Measurements from ENCODE around the gene PCDH1.
A peak's percentile ranks its signal among the peaks of the same experiment; 100 is the strongest.

The PCDH1 gene

GRCh38 chr5:141855265-141856036 lies 22.8 kb downstream of the PCDH1 start:
- DNase-seq (ENCODE audit: low read depth in 4 of 4, low spot score in 1 of 4): no peak

- DNase-seq (ENCODE audit: low read depth in 4 of 4, low spot score in 1 of 4): no peak
These were observed 24.1 kb downstream of the PCDH1 start for GRCh38 chr5:141853895-141854626.

- no peak for DNase-seq (ENCODE audit: low read depth in 4 of 4, low spot score in 1 of 4)
These were observed 25.8 kb downstream of the PCDH1 start for GRCh38 chr5:141852448-141852847.

- no peak for DNase-seq (ENCODE audit: low read depth in 4 of 4, low spot score in 1 of 4)
These were observed 26.9 kb downstream of the PCDH1 start for GRCh38 chr5:141851195-141851874.

GRCh38 chr5:141850786-141851185 lies 27.4 kb downstream of the PCDH1 start:
- DNase-seq (ENCODE audit: low read depth in 4 of 4, low spot score in 1 of 4): no peak

- peak in 3 of 4 experiments; percentile 11 to 27 (median 14) for DNase-seq (ENCODE audit: low read depth in 4 of 4, low spot score in 1 of 4)
These were observed 27.9 kb downstream of the PCDH1 start for GRCh38 chr5:141850244-141850768.

- DNase-seq (ENCODE audit: low read depth in 4 of 4, low spot score in 1 of 4): peak; percentile 33 to 73 (median 52)
These were observed 28.6 kb downstream of the PCDH1 start for GRCh38 chr5:141849415-141850243.

- DNase-seq (ENCODE audit: low read depth in 4 of 4, low spot score in 1 of 4): peak in 2 of 4 experiments; percentile 15 to 42
These were observed 29.3 kb downstream of the PCDH1 start for GRCh38 chr5:141848744-141849414.

- DNase-seq (ENCODE audit: low read depth in 4 of 4, low spot score in 1 of 4): no peak
These were observed 32.2 kb downstream of the PCDH1 start for GRCh38 chr5:141846031-141846430.

- no peak for DNase-seq (ENCODE audit: low read depth in 4 of 4, low spot score in 1 of 4)
These were observed 32.8 kb downstream of the PCDH1 start for GRCh38 chr5:141845371-141845851.

GRCh38 chr5:141844414-141845097 lies 33.7 kb downstream of the PCDH1 start:
- DNase-seq (ENCODE audit: low read depth in 4 of 4, low spot score in 1 of 4): no peak

- no peak for DNase-seq (ENCODE audit: low read depth in 4 of 4, low spot score in 1 of 4)
These were observed 34.9 kb downstream of the PCDH1 start for GRCh38 chr5:141843156-141843927.

- DNase-seq (ENCODE audit: low read depth in 4 of 4, low spot score in 1 of 4): no peak
These were observed 36.6 kb downstream of the PCDH1 start for GRCh38 chr5:141841378-141842180.

- DNase-seq (ENCODE audit: low read depth in 4 of 4, low spot score in 1 of 4): no peak
These were observed 37.3 kb downstream of the PCDH1 start for GRCh38 chr5:141840826-141841360.

GRCh38 chr5:141840280-141840812 lies 37.9 kb downstream of the PCDH1 start:
- DNase-seq (ENCODE audit: low read depth in 4 of 4, low spot score in 1 of 4): no peak

- no peak for DNase-seq (ENCODE audit: low read depth in 4 of 4, low spot score in 1 of 4)
These were observed 39.1 kb downstream of the PCDH1 start for GRCh38 chr5:141839015-141839513.
